WTC11 (cell line): ENCODE results near the gene CTTNBP2. TPM values are rescaled to one million over a fixed set of nuclear protein-coding genes. Genes with fewer than 3 reads are reported as not detected.

ENCODE experiments used
- ATAC-seq: fragments of 200-7000 bp; cut with Tn5 transposase; 2 replicates; pipeline ENCODE4 v1.10.0; 2021; ENCODE audit warnings: mild to moderate bottlenecking, moderate library complexity
- CTCF ChIA-PET: fragments of 300-600 bp; sonication (Branson Sonifier 250); formaldehyde crosslinking; loops from one replicate; lab custom pipeline; 2021; ENCODE audit warnings: antibody characterized with exemption; lab: Charles Lee
- POLR2A ChIA-PET: fragments of 350-600 bp; sonication (Branson Sonifier 250); formaldehyde crosslinking; loops from one replicate; lab custom pipeline; 2021; ENCODE audit warnings: antibody characterized with exemption; lab: Charles Lee
- DNase-seq: peaks from one replicate; pipeline ENCODE4 v3.0.0; 2021; ENCODE audit warnings: low spot score
- H3K27ac Mint-ChIP-seq: 2 replicates; pipeline ENCODE4 v1.8.0; 2021; ENCODE audit warnings: mixed read lengths
- H3K27me3 Mint-ChIP-seq: 2 replicates; pipeline ENCODE4 v1.8.0; 2021; ENCODE audit warnings: low read depth, mild to moderate bottlenecking, moderate library complexity, mixed read lengths
- H3K36me3 Mint-ChIP-seq: 2 replicates; pipeline ENCODE4 v1.8.0; 2021; ENCODE audit warnings: mixed read lengths
- H3K4me1 Mint-ChIP-seq: 2 replicates; pipeline ENCODE4 v1.8.0; 2022; ENCODE audit warnings: mixed read lengths
- H3K4me3 Mint-ChIP-seq: 2 replicates; pipeline ENCODE4 v1.8.0; 2021; ENCODE audit warnings: mild to moderate bottlenecking, moderate library complexity, mixed read lengths
- H3K9me3 Mint-ChIP-seq: 2 replicates; pipeline ENCODE4 v1.8.0; 2021; ENCODE audit warnings: mixed read lengths
- ATF1 ChIP-seq: sonication (generic); formaldehyde crosslinking; IDR thresholded peaks from 2 replicates; pipeline ENCODE4 v1.8.1; 2023; ENCODE audit warnings: mild to moderate bottlenecking, moderate library complexity, missing genetic modification reagents
- ATF6 ChIP-seq: sonication (generic); formaldehyde crosslinking; IDR thresholded peaks from 2 replicates; pipeline ENCODE4 v1.8.1; 2023; ENCODE audit warnings: mild to moderate bottlenecking, missing genetic modification reagents
- CREB1 ChIP-seq: sonication (generic); formaldehyde crosslinking; IDR thresholded peaks from 2 replicates; pipeline ENCODE4 v1.8.0; 2023; ENCODE audit warnings: mild to moderate bottlenecking, missing genetic modification reagents
- GRHL2 ChIP-seq: fragments of 250-450 bp; sonication (Bioruptor Pico); IDR thresholded peaks from 2 replicates; pipeline ENCODE4 v1.8.0; 2022; ENCODE audit warnings: mild to moderate bottlenecking, moderate library complexity; ENCODE audit not compliant: insufficient replicate concordance, severe bottlenecking
- GTF2I ChIP-seq: fragments of 250-450 bp; sonication (Bioruptor Pico); conservative IDR thresholded peaks from 2 replicates; pipeline ENCODE4 v1.4.0; 2021; ENCODE audit warnings: mild to moderate bottlenecking
- HMGXB4 ChIP-seq: sonication (generic); formaldehyde crosslinking; IDR thresholded peaks from 2 replicates; pipeline ENCODE4 v1.8.1; 2023; ENCODE audit warnings: mild to moderate bottlenecking, moderate library complexity, missing genetic modification reagents
- MAX ChIP-seq: sonication (generic); formaldehyde crosslinking; IDR thresholded peaks from 2 replicates; pipeline ENCODE4 v1.8.0; 2022; ENCODE audit warnings: mild to moderate bottlenecking, missing genetic modification reagents
- OVOL2 ChIP-seq: fragments of 250-450 bp; sonication (Bioruptor Pico); IDR thresholded peaks from 2 replicates; pipeline ENCODE4 v1.9.0; 2021; ENCODE audit warnings: mild to moderate bottlenecking, borderline replicate concordance
- SMAD3 ChIP-seq: sonication (generic); formaldehyde crosslinking; IDR thresholded peaks from 2 replicates; pipeline ENCODE4 v1.8.0; 2022; ENCODE audit warnings: missing genetic modification reagents, mild to moderate bottlenecking, borderline replicate concordance
- SOX15 ChIP-seq: fragments of 250-450 bp; sonication (Bioruptor Pico); IDR thresholded peaks from 2 replicates; pipeline ENCODE4 v1.9.0; 2021; ENCODE audit warnings: mild to moderate bottlenecking
- TEAD4 ChIP-seq: sonication (generic); formaldehyde crosslinking; IDR thresholded peaks from 2 replicates; pipeline ENCODE4 v1.8.0; 2022; ENCODE audit warnings: mild to moderate bottlenecking, missing genetic modification reagents
- ZNF121 ChIP-seq: sonication (generic); formaldehyde crosslinking; IDR thresholded peaks from 2 replicates; pipeline ENCODE4 v1.8.0; 2023; ENCODE audit warnings: missing genetic modification reagents
- ZNF138 ChIP-seq: sonication (generic); formaldehyde crosslinking; conservative IDR thresholded peaks from 2 replicates; pipeline ENCODE4 v1.8.1; 2022; ENCODE audit warnings: mild to moderate bottlenecking, moderate library complexity, missing genetic modification reagents
- ZNF219 ChIP-seq: sonication (generic); formaldehyde crosslinking; IDR thresholded peaks from 2 replicates; pipeline ENCODE4 v1.8.0; 2023; ENCODE audit warnings: missing genetic modification reagents, mild to moderate bottlenecking, borderline replicate concordance
- ZNF416 ChIP-seq: fragments of 250-450 bp; sonication (Bioruptor Pico); IDR thresholded peaks from 2 replicates; pipeline ENCODE4 v1.9.0; 2021; ENCODE audit warnings: mild to moderate bottlenecking, inconsistent platforms
- ZNF671 ChIP-seq: fragments of 250-450 bp; sonication (Bioruptor Pico); IDR thresholded peaks from 2 replicates; pipeline ENCODE4 v1.8.0; 2021; ENCODE audit warnings: mild to moderate bottlenecking
- total RNA-seq: library from RNA; stranded (reverse); gene quantifications from 3 replicates; pipeline ENCODE4 v1.2.3, GENCODE V29; 2021
- TF ChIP-seq, protein P1 (sequence below): fragments of 250-450 bp; sonication (Bioruptor Pico); IDR thresholded peaks from 2 replicates; pipeline ENCODE4 v2.1.2; 2022; ENCODE audit warnings: mild to moderate bottlenecking, moderate library complexity

Gene CTTNBP2
- total RNA-seq, 1 experiment from 2014 or later, result 22.1 TPM

GRCh38 chr7:117762055-117762454, 111.2 kb downstream of the CTTNBP2 start (continued):
- no peak for TF ChIP-seq OVOL2 (CRISPR knock-in tag)
- no peak for TF ChIP-seq ZNF219 (CRISPR knock-in tag)
- no peak for TF ChIP-seq SOX15 (CRISPR knock-in tag)

DNA sequence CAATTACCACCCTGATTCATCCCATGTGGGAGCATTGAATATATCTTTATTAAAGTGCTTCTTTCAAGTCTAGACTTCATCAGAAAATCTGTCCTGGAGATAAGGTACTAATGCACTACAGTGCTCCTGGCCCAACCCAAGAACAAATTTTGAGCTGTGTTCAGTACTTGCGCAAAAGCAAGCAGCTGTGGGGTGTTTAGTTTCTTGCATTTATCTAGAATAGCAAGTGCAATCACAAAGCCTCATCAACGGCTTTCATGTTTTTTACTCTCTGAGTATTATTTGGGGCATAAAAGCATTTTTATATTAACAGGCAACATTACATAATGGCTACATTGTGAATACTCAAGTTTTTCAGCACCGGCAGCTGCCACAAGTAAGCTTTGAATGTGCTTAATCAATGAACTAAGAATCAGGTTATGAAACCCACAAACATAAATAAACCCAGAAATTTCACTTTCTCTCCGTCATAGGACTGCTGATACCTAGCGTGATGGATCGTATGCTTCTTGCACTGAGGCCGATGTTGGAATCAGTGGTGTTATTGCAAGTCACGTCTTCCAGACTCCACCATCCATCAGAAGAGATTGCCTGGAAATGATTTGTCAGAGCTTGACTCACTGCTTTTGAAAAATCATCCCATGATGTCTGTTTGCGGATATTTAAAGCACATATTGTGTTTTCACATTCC, 113.1 kb downstream of the CTTNBP2 start:
- Mint-ChIP-seq H3K27me3 (no peaks in the 10 kb centered on the region), H3K27ac (no peak overlapping the region), H3K36me3 (peaks cover 32% of the 10 kb centered on the region), H3K4me1 (no peaks in the 10 kb centered on the region), H3K9me3 (no peaks in the 10 kb centered on the region), H3K4me3 (no peak overlapping the region)
- ChIA-PET POLR2A (no interaction called here), CTCF (no interaction called here)
- DNase-seq, result no peak
- TF ChIP-seq GRHL2, result no peak
- TF ChIP-seq ZNF138 (CRISPR knock-in tag), result no peak
- no peak for TF ChIP-seq ZNF416 (CRISPR knock-in tag)
- TF ChIP-seq ATF1 (CRISPR knock-in tag), result no peak
- no peak for TF ChIP-seq CREB1 (CRISPR knock-in tag)
- TF ChIP-seq ZNF121 (CRISPR knock-in tag), result no peak
- no peak for TF ChIP-seq ATF6 (CRISPR knock-in tag)
- no peak for TF ChIP-seq SMAD3
- no peak for TF ChIP-seq TEAD4 (CRISPR knock-in tag)
- TF ChIP-seq GTF2I (CRISPR knock-in tag), result no peak
- no peak for ATAC-seq

DNA sequence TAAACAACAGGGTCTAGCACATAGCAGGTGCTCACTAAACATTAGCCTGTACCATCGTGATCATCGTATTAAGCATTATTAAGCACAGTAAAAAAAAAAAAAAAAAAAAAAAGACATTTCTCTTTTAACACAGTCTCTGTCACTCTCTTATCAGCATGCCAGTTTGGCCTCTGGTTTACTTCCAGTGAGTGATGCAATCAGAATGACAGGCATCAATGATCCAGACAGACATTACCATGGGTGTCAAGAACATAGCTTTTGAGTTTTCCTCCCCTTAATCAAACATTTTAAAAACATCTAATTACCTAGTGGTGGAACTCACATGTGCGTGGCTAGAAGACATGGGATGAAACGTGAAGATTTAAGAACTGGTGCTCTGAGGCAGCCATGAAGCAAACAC, 115.8 kb downstream of the CTTNBP2 start:
- no peaks in the 10 kb centered on the region for H3K27me3 Mint-ChIP-seq
- ATAC-seq, result no peak
- no peak overlapping the region for H3K27ac Mint-ChIP-seq
- no peaks in the 10 kb centered on the region for H3K9me3 Mint-ChIP-seq
- H3K36me3 Mint-ChIP-seq, result peaks cover 38% of the 10 kb centered on the region
- ChIA-PET CTCF (no interaction called here), POLR2A (no interaction called here)
- no peak for TF ChIP-seq ZNF671 (CRISPR knock-in tag)
- no peak for TF ChIP-seq MAX (CRISPR knock-in tag)
- TF ChIP-seq, protein P1, sequence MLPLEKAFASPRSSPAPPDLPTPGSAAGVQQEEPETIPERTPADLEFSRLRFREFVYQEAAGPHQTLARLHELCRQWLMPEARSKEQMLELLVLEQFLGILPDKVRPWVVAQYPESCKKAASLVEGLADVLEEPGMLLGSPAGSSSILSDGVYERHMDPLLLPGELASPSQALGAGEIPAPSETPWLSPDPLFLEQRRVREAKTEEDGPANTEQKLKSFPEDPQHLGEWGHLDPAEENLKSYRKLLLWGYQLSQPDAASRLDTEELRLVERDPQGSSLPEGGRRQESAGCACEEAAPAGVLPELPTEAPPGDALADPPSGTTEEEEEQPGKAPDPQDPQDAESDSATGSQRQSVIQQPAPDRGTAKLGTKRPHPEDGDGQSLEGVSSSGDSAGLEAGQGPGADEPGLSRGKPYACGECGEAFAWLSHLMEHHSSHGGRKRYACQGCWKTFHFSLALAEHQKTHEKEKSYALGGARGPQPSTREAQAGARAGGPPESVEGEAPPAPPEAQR (CRISPR knock-in tag), result no peak
- TF ChIP-seq HMGXB4, result no peak
- TF ChIP-seq, all 79 proteins: peak for 0
- H3K4me1 Mint-ChIP-seq, result no peaks in the 10 kb centered on the region
- DNase-seq, result no peak
- H3K4me3 Mint-ChIP-seq, result no peak overlapping the region
